H9 (cell line): ENCODE measurements around the gene TOR4A. TPM values are rescaled to one million over a fixed set of nuclear protein-coding genes. Genes with fewer than 3 reads are reported as not detected.

Experiments
- DNase-seq: peaks from one replicate; pipeline ENCODE4 v3.0.0-alpha.2; 2017
- H2AFZ ChIP-seq: one replicate; pipeline ENCODE4 v1.6.1; 2013; ENCODE audit warnings: mild to moderate bottlenecking, low read length, control low read depth, moderate library complexity
- H2AK5ac ChIP-seq: 2 replicates; pipeline ENCODE4 v1.6.1; 2013; ENCODE audit warnings: low read length, control low read depth, mixed read lengths; ENCODE audit not compliant: insufficient read length
- H2BK120ac ChIP-seq: one replicate; pipeline ENCODE4 v1.6.1; 2013; ENCODE audit warnings: low read depth, mild to moderate bottlenecking, low read length, control low read depth, inconsistent platforms; ENCODE audit not compliant: poor library complexity, severe bottlenecking
- H2BK12ac ChIP-seq: 2 replicates; pipeline ENCODE4 v1.6.1; 2013; ENCODE audit warnings: low read length, control low read depth, mixed read lengths, low read depth; ENCODE audit not compliant: insufficient read length
- H2BK15ac ChIP-seq: 2 replicates; pipeline ENCODE4 v1.6.1; 2013; ENCODE audit warnings: low read depth, low read length, control low read depth
- H2BK20ac ChIP-seq: one replicate; pipeline ENCODE4 v1.6.1; 2013; ENCODE audit warnings: low read depth, mild to moderate bottlenecking, low read length, control low read depth, inconsistent platforms; ENCODE audit not compliant: poor library complexity, severe bottlenecking
- H2BK5ac ChIP-seq: 2 replicates; pipeline ENCODE4 v1.6.1; 2013; ENCODE audit warnings: low read length, control low read depth, mixed read lengths; ENCODE audit not compliant: insufficient read length
- H3K14ac ChIP-seq: 2 replicates; pipeline ENCODE4 v1.6.1; 2013; ENCODE audit warnings: low read length, control low read depth; ENCODE audit not compliant: insufficient read depth
- H3K18ac ChIP-seq: 2 replicates; pipeline ENCODE4 v1.6.1; 2013; ENCODE audit warnings: low read depth, mild to moderate bottlenecking, mixed read lengths, low read length, control low read depth; ENCODE audit not compliant: insufficient read length
- H3K23ac ChIP-seq: 2 replicates; pipeline ENCODE4 v1.6.1; 2013; ENCODE audit warnings: low read length, control low read depth, mixed read lengths, low read depth; ENCODE audit not compliant: insufficient read length
- H3K23me2 ChIP-seq: 2 replicates; pipeline ENCODE4 v1.6.1; 2013; ENCODE audit warnings: low read depth, mild to moderate bottlenecking, mixed read lengths, low read length, control low read depth; ENCODE audit not compliant: insufficient read length, poor library complexity, severe bottlenecking
- H3K27ac ChIP-seq: 2 replicates; pipeline ENCODE4 v1.5.1; 2013; ENCODE audit warnings: low read length, control low read depth, mixed read lengths, low read depth; ENCODE audit not compliant: insufficient read length
- H3K27me3 ChIP-seq: 2 replicates; pipeline ENCODE4 v1.6.1; 2013; ENCODE audit warnings: low read length, control low read depth, inconsistent platforms; ENCODE audit not compliant: insufficient read depth
- H3K4ac ChIP-seq: 2 replicates; pipeline ENCODE4 v1.6.1; 2013; ENCODE audit warnings: low read depth, mild to moderate bottlenecking, control low read depth, inconsistent platforms, low read length, moderate library complexity
- H3K4me1 ChIP-seq: 2 replicates; pipeline ENCODE4 v1.6.1; 2013; ENCODE audit warnings: low read length, control low read depth, inconsistent platforms; ENCODE audit not compliant: insufficient read depth
- H3K4me2 ChIP-seq: 2 replicates; pipeline ENCODE4 v1.6.1; 2013; ENCODE audit warnings: low read length, control low read depth, mixed read lengths; ENCODE audit not compliant: insufficient read length, insufficient read depth
- H3K56ac ChIP-seq: 2 replicates; pipeline ENCODE4 v1.6.1; 2013; ENCODE audit warnings: low read depth, mild to moderate bottlenecking, mixed read lengths, low read length, control low read depth; ENCODE audit not compliant: insufficient read length
- H3K79me1 ChIP-seq: 2 replicates; pipeline ENCODE4 v1.6.1; 2013; ENCODE audit warnings: low read depth, mild to moderate bottlenecking, moderate library complexity, low read length, control low read depth, inconsistent platforms; ENCODE audit not compliant: insufficient read depth, poor library complexity, severe bottlenecking
- H3K79me2 ChIP-seq: 2 replicates; pipeline ENCODE4 v1.6.1; 2013; ENCODE audit warnings: low read length, control low read depth, inconsistent platforms; ENCODE audit not compliant: insufficient read depth
- H3K9ac ChIP-seq: 2 replicates; pipeline ENCODE4 v1.6.1; 2013; ENCODE audit warnings: low read length, control low read depth, mixed read lengths; ENCODE audit not compliant: insufficient read length; ENCODE audit errors: extremely low read depth
- H3K9me3 ChIP-seq: one replicate; pipeline ENCODE4 v1.6.1; 2013; ENCODE audit warnings: low read depth, low read length, inconsistent platforms; ENCODE audit not compliant: control insufficient read depth
- H3T11ph ChIP-seq: one replicate; pipeline ENCODE4 v1.6.1; 2013; ENCODE audit warnings: mild to moderate bottlenecking, low read length, control low read depth, inconsistent platforms
- H4K20me1 ChIP-seq: one replicate; pipeline ENCODE4 v1.6.1; 2013; ENCODE audit not compliant: control insufficient read depth, insufficient read length, insufficient read depth
- H4K5ac ChIP-seq: 2 replicates; pipeline ENCODE4 v1.6.1; 2013; ENCODE audit warnings: low read depth, mild to moderate bottlenecking, mixed read lengths, low read length, control low read depth; ENCODE audit not compliant: insufficient read length
- H4K8ac ChIP-seq: replicated peaks from 2 replicates; pipeline ENCODE4 v1.6.1; 2013; ENCODE audit warnings: low read length, control low read depth, mixed read lengths, low read depth; ENCODE audit not compliant: insufficient read length
- H4K91ac ChIP-seq: 2 replicates; pipeline ENCODE4 v1.6.1; 2013; ENCODE audit warnings: low read depth, mild to moderate bottlenecking, moderate library complexity, mixed read lengths, low read length, control low read depth; ENCODE audit not compliant: insufficient read length
- H3K27ac Mint-ChIP-seq, 3 experiments: 2 replicates in 2 of 3; 3 replicates in 1 of 3; pipeline ENCODE4 v1.8.0; 2020 to 2021; ENCODE audit warnings: mixed read lengths in 3 of 3, mild to moderate bottlenecking in 1 of 3, moderate library complexity in 1 of 3
- H3K27me3 Mint-ChIP-seq: 2 replicates; pipeline ENCODE4 v1.8.0; 2021; ENCODE audit warnings: low read depth, mild to moderate bottlenecking, moderate library complexity, mixed read lengths
- H3K36me3 Mint-ChIP-seq, 3 experiments: 2 replicates in 2 of 3; 3 replicates in 1 of 3; pipeline ENCODE4 v1.8.0; 2020 to 2021; ENCODE audit warnings: low read depth in 3 of 3, mixed read lengths in 3 of 3; ENCODE audit not compliant: insufficient read depth in 1 of 3
- H3K4me1 Mint-ChIP-seq, 2 experiments: 2 replicates each; pipeline ENCODE4 v1.8.0; 2020; ENCODE audit warnings: mixed read lengths in 2 of 2
- H3K4me3 Mint-ChIP-seq, 2 experiments: 2 replicates in 1 of 2; 3 replicates in 1 of 2; pipeline ENCODE4 v1.8.0; 2020 to 2021; ENCODE audit warnings: mild to moderate bottlenecking in 2 of 2, mixed read lengths in 2 of 2, moderate library complexity in 1 of 2
- H3K9me3 Mint-ChIP-seq, 2 experiments: 2 replicates in 1 of 2; 3 replicates in 1 of 2; pipeline ENCODE4 v1.8.0; 2020; ENCODE audit warnings: mild to moderate bottlenecking in 2 of 2, mixed read lengths in 2 of 2, moderate library complexity in 1 of 2
- WGBS: extraction: QIAGEN DNeasy Blood & Tissue Kit; methylation state at CpG from one replicate; pipeline ENCODE4 v1.1.7; 2013; ENCODE audit warnings: missing lambda C conversion rate, low lambda C conversion rate, mixed read lengths; ENCODE audit not compliant: insufficient read length; ENCODE audit errors: extremely low coverage; 5-methylcytosine and 5-hydroxymethylcytosine counted together
- total RNA-seq: library from RNA; stranded (reverse); gene quantifications from 2 replicates; pipeline ENCODE4 v1.2.1, GENCODE V29; 2021
- TF ChIP-seq, protein P1 (sequence below): fragments of 200-600 bp; sonication (generic); conservative IDR thresholded peaks from 3 replicates; pipeline ENCODE4 v1.8.0; 2021; ENCODE audit warnings: antibody characterized with exemption, mild to moderate bottlenecking

TOR4A gene
- total RNA-seq, 1 experiment from 2014 or later, result 6.2 TPM

- Histone ChIP-seq H3K27ac (no peak overlapping the region), H3K79me2 (no peaks in the 10 kb centered on the region), H3K23ac (no peak overlapping the region), H2BK5ac (no peak overlapping the region), H3K4me1 (no peaks in the 10 kb centered on the region), H3K4me2 (no peak overlapping the region), H2BK12ac (no peak overlapping the region), H3K23me2 (no peaks in the 10 kb centered on the region), H3K9me3 (no peaks in the 10 kb centered on the region), H2BK15ac (no peak overlapping the region), H3K9ac (no peak overlapping the region), H4K20me1 (no peaks in the 10 kb centered on the region), H2AK5ac (no peak overlapping the region), H4K91ac (no peak overlapping the region), H3K27me3 (no peaks in the 10 kb centered on the region), H2BK120ac (no peak overlapping the region), H2AFZ (no peak overlapping the region), H3K56ac (no peak overlapping the region), H2BK20ac (no peak overlapping the region), H4K5ac (no peak overlapping the region), H3K4ac (no peak overlapping the region), H3T11ph (no peak overlapping the region), H3K79me1 (no peaks in the 10 kb centered on the region), H3K18ac (no peak overlapping the region), H4K8ac (no peak overlapping the region), H3K14ac (no peak overlapping the region)
- peaks cover 12 to 17% of the 10 kb centered on the region in 2 experiments for H3K4me1 Mint-ChIP-seq
- TF ChIP-seq, protein P1, sequence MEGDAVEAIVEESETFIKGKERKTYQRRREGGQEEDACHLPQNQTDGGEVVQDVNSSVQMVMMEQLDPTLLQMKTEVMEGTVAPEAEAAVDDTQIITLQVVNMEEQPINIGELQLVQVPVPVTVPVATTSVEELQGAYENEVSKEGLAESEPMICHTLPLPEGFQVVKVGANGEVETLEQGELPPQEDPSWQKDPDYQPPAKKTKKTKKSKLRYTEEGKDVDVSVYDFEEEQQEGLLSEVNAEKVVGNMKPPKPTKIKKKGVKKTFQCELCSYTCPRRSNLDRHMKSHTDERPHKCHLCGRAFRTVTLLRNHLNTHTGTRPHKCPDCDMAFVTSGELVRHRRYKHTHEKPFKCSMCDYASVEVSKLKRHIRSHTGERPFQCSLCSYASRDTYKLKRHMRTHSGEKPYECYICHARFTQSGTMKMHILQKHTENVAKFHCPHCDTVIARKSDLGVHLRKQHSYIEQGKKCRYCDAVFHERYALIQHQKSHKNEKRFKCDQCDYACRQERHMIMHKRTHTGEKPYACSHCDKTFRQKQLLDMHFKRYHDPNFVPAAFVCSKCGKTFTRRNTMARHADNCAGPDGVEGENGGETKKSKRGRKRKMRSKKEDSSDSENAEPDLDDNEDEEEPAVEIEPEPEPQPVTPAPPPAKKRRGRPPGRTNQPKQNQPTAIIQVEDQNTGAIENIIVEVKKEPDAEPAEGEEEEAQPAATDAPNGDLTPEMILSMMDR, result no peak
- peak; percentile 29 for DNase-seq
- H3K27ac Mint-ChIP-seq, result peak overlapping the region in 2 of 3 experiments; percentile 53 to 64; a peak in 2 of 7 replicates
- H3K4me3 Mint-ChIP-seq, result no peak overlapping the region
- peaks cover 11 to 43% (median 34%) of the 10 kb centered on the region in 3 experiments; a peak in 6 of 7 replicates for H3K36me3 Mint-ChIP-seq
- no peaks in the 10 kb centered on the region; a peak in 1 of 5 replicates for H3K9me3 Mint-ChIP-seq
- no peaks in the 10 kb centered on the region for H3K27me3 Mint-ChIP-seq
- no CpG with 5 or more reads among the region's 32 CpGs for WGBS
Measured at GRCh38 chr9:137270929-137271695, 6.4 kb upstream of the TOR4A start.
